HG02763 (cell line): Measurements from ENCODE around the gene NGF.

Source experiments
- ATAC-seq: cut with Tn5 transposase; IDR thresholded peaks from one replicate; pipeline ENCODE4 v1.9.1; 2021; ENCODE audit warnings: mild to moderate bottlenecking, moderate library complexity; ENCODE audit not compliant: unreplicated experiment

NGF gene

GRCh38 chr1:115337276-115337632 is 795 bp downstream of the NGF start:
- no peak for ATAC-seq

- no peak for ATAC-seq
Measured at GRCh38 chr1:115336741-115337140, 1.3 kb downstream of the NGF start.

GRCh38 chr1:115332813-115333608 is 5.0 kb downstream of the NGF start:
- ATAC-seq: no peak

GRCh38 chr1:115331558-115332331 is 6.3 kb downstream of the NGF start:
- ATAC-seq: no peak

- no peak for ATAC-seq
Measured at GRCh38 chr1:115330480-115331013, 7.5 kb downstream of the NGF start.

- ATAC-seq: no peak
Measured at GRCh38 chr1:115329965-115330364, 8.1 kb downstream of the NGF start.

GRCh38 chr1:115327270-115327669 is 10.8 kb downstream of the NGF start:
- ATAC-seq: no peak

GRCh38 chr1:115326419-115326818 is 11.6 kb downstream of the NGF start:
- ATAC-seq: no peak

GRCh38 chr1:115325874-115326273 is 12.2 kb downstream of the NGF start:
- no peak for ATAC-seq

GRCh38 chr1:115324649-115325420 is 13.2 kb downstream of the NGF start:
- ATAC-seq: no peak

GRCh38 chr1:115323366-115324004 is 14.6 kb downstream of the NGF start:
- no peak for ATAC-seq

- no peak for ATAC-seq
Measured at GRCh38 chr1:115322631-115323030, 15.4 kb downstream of the NGF start.

GRCh38 chr1:115320377-115320776 is 17.7 kb downstream of the NGF start:
- no peak for ATAC-seq

GRCh38 chr1:115319706-115320105 is 18.3 kb downstream of the NGF start:
- no peak for ATAC-seq

- no peak for ATAC-seq
Measured at GRCh38 chr1:115317101-115318012, 20.7 kb downstream of the NGF start.

GRCh38 chr1:115314765-115315164 is 23.3 kb downstream of the NGF start:
- no peak for ATAC-seq

- no peak for ATAC-seq
Measured at GRCh38 chr1:115314092-115314491, 24.0 kb downstream of the NGF start.

- no peak for ATAC-seq
Measured at GRCh38 chr1:115313182-115313581, 24.9 kb downstream of the NGF start.

- ATAC-seq: no peak
Measured at GRCh38 chr1:115312742-115313141, 25.3 kb downstream of the NGF start.

- ATAC-seq: no peak
Measured at GRCh38 chr1:115311474-115311989, 26.5 kb downstream of the NGF start.
